HG03575 (cell line): ENCODE data around the gene INAFM1.

Experiments used
- ATAC-seq: cut with Tn5 transposase; IDR thresholded peaks from one replicate; pipeline ENCODE4 v1.9.1; 2021; ENCODE audit not compliant: unreplicated experiment, insufficient number of reproducible peaks, low FRiP score; ENCODE audit errors: extremely low read depth

INAFM1 gene

GRCh38 chr19:47274071-47274890, at the start of gene INAFM1:
TSS of gene INAFM1 (plus strand) at chr19:47274885. CDS start at chr19:47274920, 35 bp downstream.
- no peak for ATAC-seq

GRCh38 chr19:47225746-47226425, 48.8 kb upstream of the INAFM1 start:
- ATAC-seq = no peak

GRCh38 chr19:47226426-47227351, 48.0 kb upstream of the INAFM1 start:
- ATAC-seq = no peak

- ATAC-seq = no peak
Observed at GRCh38 chr19:47227352-47228167, 47.1 kb upstream of the INAFM1 start.

- ATAC-seq = no peak
Observed at GRCh38 chr19:47228168-47228936, 46.3 kb upstream of the INAFM1 start.

GRCh38 chr19:47228937-47229675, 45.6 kb upstream of the INAFM1 start:
- no peak for ATAC-seq

- ATAC-seq = no peak
Observed at GRCh38 chr19:47229676-47230053, 45.0 kb upstream of the INAFM1 start.

- ATAC-seq = no peak
Observed at GRCh38 chr19:47230054-47230920, 44.4 kb upstream of the INAFM1 start.

GRCh38 chr19:47230921-47231214, 43.8 kb upstream of the INAFM1 start, which contains the start of gene BBC3:
TSS of gene BBC3 (minus strand) at chr19:47231199. CDS start at chr19:47228431, 2,768 bp downstream.
- no peak for ATAC-seq

GRCh38 chr19:47231215-47232054, 43.2 kb upstream of the INAFM1 start:
- ATAC-seq = no peak

GRCh38 chr19:47232422-47233211, 42.1 kb upstream of the INAFM1 start:
- no peak for ATAC-seq

- no peak for ATAC-seq
Observed at GRCh38 chr19:47236072-47236675, 38.5 kb upstream of the INAFM1 start.

GRCh38 chr19:47239152-47239551, 35.5 kb upstream of the INAFM1 start:
- ATAC-seq = no peak

GRCh38 chr19:47239610-47240296, 34.9 kb upstream of the INAFM1 start:
- ATAC-seq = no peak
